Measurements from ENCODE around the gene LRFN2. TPM values are rescaled to one million over a fixed set of nuclear protein-coding genes. Genes with fewer than 3 reads are reported as not detected.

The LRFN2 gene
- polyA plus RNA-seq, 1 donor from 2014 or later = not detected

- H3K27me3 Mint-ChIP-seq = peaks cover 1% of the 10 kb centered on the region
- no peak overlapping the region for H3K4me3 Mint-ChIP-seq
- no peak overlapping the region for H3K27ac Mint-ChIP-seq
- H3K4me1 Mint-ChIP-seq = peaks cover 0 to 1% (median 0%) of the 10 kb centered on the region in 3 donors
- no peaks in the 10 kb centered on the region for H3K9me3 Mint-ChIP-seq
- no peaks in the 10 kb centered on the region for H3K36me3 Mint-ChIP-seq
Measured at GRCh38 chr6:40378725-40379074, 208.5 kb downstream of the LRFN2 start.

GRCh38 chr6:40378071-40378724 is 209.0 kb downstream of the LRFN2 start:
- Mint-ChIP-seq H3K27ac (no peak overlapping the region), H3K27me3 (peaks cover 1% of the 10 kb centered on the region), H3K36me3 (no peaks in the 10 kb centered on the region), H3K4me1 (peaks cover 0 to 1% (median 0%) of the 10 kb centered on the region in 3 donors), H3K9me3 (no peaks in the 10 kb centered on the region), H3K4me3 (no peak overlapping the region)

GRCh38 chr6:40377173-40377806 is 209.9 kb downstream of the LRFN2 start:
- no peak overlapping the region for H3K27ac Mint-ChIP-seq
- no peaks in the 10 kb centered on the region for H3K36me3 Mint-ChIP-seq
- H3K27me3 Mint-ChIP-seq = peaks cover 1% of the 10 kb centered on the region
- no peak overlapping the region for H3K4me3 Mint-ChIP-seq
- no peaks in the 10 kb centered on the region for H3K9me3 Mint-ChIP-seq
- H3K4me1 Mint-ChIP-seq = peaks cover 0 to 1% (median 0%) of the 10 kb centered on the region in 3 donors

- Mint-ChIP-seq H3K36me3 (no peaks in the 10 kb centered on the region), H3K27ac (peak overlapping the region in 1 of 3 donors; percentile 65), H3K27me3 (peaks cover 1% of the 10 kb centered on the region), H3K4me3 (no peak overlapping the region), H3K9me3 (no peaks in the 10 kb centered on the region), H3K4me1 (peaks cover 0 to 1% (median 0%) of the 10 kb centered on the region in 3 donors)
Measured at GRCh38 chr6:40376113-40376650, 211.0 kb downstream of the LRFN2 start.

GRCh38 chr6:40373267-40373666 is 213.9 kb downstream of the LRFN2 start:
- no peak overlapping the region for H3K27ac Mint-ChIP-seq

GRCh38 chr6:40371621-40372020 is 215.5 kb downstream of the LRFN2 start:
- H3K27ac Mint-ChIP-seq = no peak overlapping the region
- H3K9me3 Mint-ChIP-seq = peaks cover 0 to 4% (median 2%) of the 10 kb centered on the region in 3 donors
- H3K27me3 Mint-ChIP-seq = no peaks in the 10 kb centered on the region
- no peaks in the 10 kb centered on the region for H3K4me1 Mint-ChIP-seq
- H3K36me3 Mint-ChIP-seq = no peaks in the 10 kb centered on the region
- H3K4me3 Mint-ChIP-seq = no peak overlapping the region

More at GRCh38 chr6:40373267-40373666, 213.9 kb downstream of the LRFN2 start:
- no peaks in the 10 kb centered on the region for H3K4me1 Mint-ChIP-seq
- no peaks in the 10 kb centered on the region for H3K36me3 Mint-ChIP-seq
- no peak overlapping the region for H3K4me3 Mint-ChIP-seq
- H3K27me3 Mint-ChIP-seq = no peaks in the 10 kb centered on the region
- H3K9me3 Mint-ChIP-seq = peaks cover 0 to 2% (median 0%) of the 10 kb centered on the region in 3 donors

GRCh38 chr6:40371095-40371494 is 216.1 kb downstream of the LRFN2 start:
- H3K27ac Mint-ChIP-seq = no peak overlapping the region
- H3K27me3 Mint-ChIP-seq = no peaks in the 10 kb centered on the region
- no peak overlapping the region for H3K4me3 Mint-ChIP-seq
- no peaks in the 10 kb centered on the region for H3K36me3 Mint-ChIP-seq
- peaks cover 2 to 5% (median 2%) of the 10 kb centered on the region in 3 donors for H3K9me3 Mint-ChIP-seq
- H3K4me1 Mint-ChIP-seq = no peaks in the 10 kb centered on the region

- H3K27ac Mint-ChIP-seq = no peak overlapping the region
- H3K27me3 Mint-ChIP-seq = no peaks in the 10 kb centered on the region
- no peak overlapping the region for H3K4me3 Mint-ChIP-seq
- H3K9me3 Mint-ChIP-seq = peaks cover 2 to 16% (median 3%) of the 10 kb centered on the region in 3 donors
- no peaks in the 10 kb centered on the region for H3K36me3 Mint-ChIP-seq
- H3K4me1 Mint-ChIP-seq = no peaks in the 10 kb centered on the region
Measured at GRCh38 chr6:40369891-40370290, 217.3 kb downstream of the LRFN2 start.

- Mint-ChIP-seq H3K4me1 (no peaks in the 10 kb centered on the region), H3K27me3 (no peaks in the 10 kb centered on the region), H3K4me3 (no peak overlapping the region), H3K27ac (no peak overlapping the region), H3K9me3 (peaks cover 2 to 18% (median 3%) of the 10 kb centered on the region in 3 donors), H3K36me3 (no peaks in the 10 kb centered on the region)
Measured at GRCh38 chr6:40369042-40369441, 218.1 kb downstream of the LRFN2 start.

- Mint-ChIP-seq H3K4me1 (no peaks in the 10 kb centered on the region), H3K27me3 (peaks cover 9% of the 10 kb centered on the region), H3K4me3 (no peak overlapping the region), H3K36me3 (no peaks in the 10 kb centered on the region), H3K9me3 (peaks cover 0 to 18% (median 3%) of the 10 kb centered on the region in 3 donors), H3K27ac (no peak overlapping the region)
Measured at GRCh38 chr6:40362859-40363258, 224.3 kb downstream of the LRFN2 start.

- no peak overlapping the region for H3K4me3 Mint-ChIP-seq
- H3K9me3 Mint-ChIP-seq = peaks cover 0 to under 1% (median 0%) of the 10 kb centered on the region in 3 donors
- H3K27me3 Mint-ChIP-seq = peaks cover 9% of the 10 kb centered on the region
- no peak overlapping the region for H3K27ac Mint-ChIP-seq
- H3K36me3 Mint-ChIP-seq = no peaks in the 10 kb centered on the region
- H3K4me1 Mint-ChIP-seq = no peaks in the 10 kb centered on the region
Measured at GRCh38 chr6:40359808-40360207, 227.4 kb downstream of the LRFN2 start.

- H3K36me3 Mint-ChIP-seq = no peaks in the 10 kb centered on the region
- no peaks in the 10 kb centered on the region for H3K9me3 Mint-ChIP-seq
- H3K27ac Mint-ChIP-seq = no peak overlapping the region
- peaks cover 9% of the 10 kb centered on the region for H3K27me3 Mint-ChIP-seq
- no peak overlapping the region for H3K4me3 Mint-ChIP-seq
- H3K4me1 Mint-ChIP-seq = no peaks in the 10 kb centered on the region
Measured at GRCh38 chr6:40358473-40359460, 228.4 kb downstream of the LRFN2 start.

GRCh38 chr6:40356242-40356910 is 230.8 kb downstream of the LRFN2 start:
- Mint-ChIP-seq H3K27ac (no peak overlapping the region), H3K36me3 (no peaks in the 10 kb centered on the region), H3K9me3 (no peaks in the 10 kb centered on the region), H3K27me3 (peaks cover 7% of the 10 kb centered on the region), H3K4me3 (no peak overlapping the region), H3K4me1 (no peaks in the 10 kb centered on the region)

GRCh38 chr6:40355532-40355931 is 231.6 kb downstream of the LRFN2 start:
- Mint-ChIP-seq H3K27ac (no peak overlapping the region), H3K4me3 (no peak overlapping the region), H3K4me1 (no peaks in the 10 kb centered on the region), H3K27me3 (peaks cover 6% of the 10 kb centered on the region), H3K36me3 (no peaks in the 10 kb centered on the region), H3K9me3 (no peaks in the 10 kb centered on the region)

Measured in IgD-negative memory B cell (primary cell).